ENCODE measurements around the gene SEPHS2. TPM values are rescaled to one million over a fixed set of nuclear protein-coding genes. Genes with fewer than 3 reads are reported as not detected.
A peak's percentile ranks its signal among the peaks of the same experiment; 100 is the strongest.

The SEPHS2 gene
- total RNA-seq, 1 experiment from 2014 or later = 8.4 TPM

GRCh38 chr16:30428055-30428454 lies 17.6 kb downstream of the SEPHS2 start:
- Histone ChIP-seq H3K4me2 (ENCODE audit: low read length) (peak overlapping the region; percentile 96), H3K4me3 (ENCODE audit: low read length) (peak overlapping the region; percentile 87; the same call in 1 of the 2 replicates), H3K9me3 (ENCODE audit: low read length) (no peaks in the 10 kb centered on the region), H2AFZ (ENCODE audit: low read length) (no peak overlapping the region), H3K79me2 (ENCODE audit: low read length) (peaks cover 33% of the 10 kb centered on the region), H3K9me2 (replicated peaks; ENCODE audit: low read length) (no peaks in the 10 kb centered on the region), H3K9ac (ENCODE audit: low read length) (no peak overlapping the region), H3F3A (ENCODE audit: low read length, unreplicated experiment) (no peaks in the 10 kb centered on the region), H3K4me1 (ENCODE audit: insufficient read depth, low read length) (peaks cover 12% of the 10 kb centered on the region; the same call in 1 of the 2 replicates), H4K20me1 (ENCODE audit: low read length) (no peaks in the 10 kb centered on the region), H3K36me3 (ENCODE audit: low read depth, low read length) (peaks cover 10% of the 10 kb centered on the region), H3K27me3 (ENCODE audit: low read length) (no peaks in the 10 kb centered on the region), H3K27ac (ENCODE audit: low read length) (no peak overlapping the region)
- no TSS peak for BruUV-seq (replicated peaks)
- TF ChIP-seq EZH2phosphoT487 (IDR thresholded peaks at IDR 0.05; ENCODE audit: borderline replicate concordance, low read length) (no peak), CTCF (conservative IDR thresholded peaks at IDR 0.05; ENCODE audit: low read depth, low read length) (no peak), EZH2 (IDR thresholded peaks at IDR 0.05; ENCODE audit: low read length, unreplicated experiment) (no peak)
- POLR2A ChIA-PET (ENCODE audit: unreplicated experiment) = no interaction called here
- DNase-seq = no peak
- intact Hi-C loops (cut with micrococcal nuclease) = no loop called here
- ATAC-seq = no peak
- CTCF ChIA-PET = no interaction called here

- BruUV-seq (replicated peaks) = no TSS peak
- no peak overlapping the region for H3K4me3 ChIP-seq (ENCODE audit: low read length)
- H3K9me2 ChIP-seq (replicated peaks; ENCODE audit: low read length) = no peaks in the 10 kb centered on the region
- no peak overlapping the region for H3K9ac ChIP-seq (ENCODE audit: low read length)
- H3K4me1 ChIP-seq (ENCODE audit: insufficient read depth, low read length) = peaks cover 6% of the 10 kb centered on the region; the same call in 1 of the 2 replicates
- H2AFZ ChIP-seq (ENCODE audit: low read length) = no peak overlapping the region
- ChIA-PET CTCF (no interaction called here), POLR2A (ENCODE audit: unreplicated experiment) (no interaction called here)
- H3K36me3 ChIP-seq (ENCODE audit: low read depth, low read length) = no peaks in the 10 kb centered on the region; the same call in 1 of the 2 replicates
- H3K79me2 ChIP-seq (ENCODE audit: low read length) = peaks cover 6% of the 10 kb centered on the region; the same call in 1 of the 2 replicates
- intact Hi-C loops (cut with micrococcal nuclease) = no loop called here
- no peak for ATAC-seq
- no peaks in the 10 kb centered on the region for H4K20me1 ChIP-seq (ENCODE audit: low read length)
- DNase-seq = no peak
- no peak overlapping the region for H3K4me2 ChIP-seq (ENCODE audit: low read length)
- no peaks in the 10 kb centered on the region for H3F3A ChIP-seq (ENCODE audit: low read length, unreplicated experiment)
- no peaks in the 10 kb centered on the region for H3K9me3 ChIP-seq (ENCODE audit: low read length)
- H3K27me3 ChIP-seq (ENCODE audit: low read length) = no peaks in the 10 kb centered on the region
- no peak for TF ChIP-seq EZH2 (IDR thresholded peaks at IDR 0.05; ENCODE audit: low read length, unreplicated experiment)
- TF ChIP-seq EZH2phosphoT487 (IDR thresholded peaks at IDR 0.05; ENCODE audit: borderline replicate concordance, low read length) = no peak
- TF ChIP-seq CTCF (conservative IDR thresholded peaks at IDR 0.05; ENCODE audit: low read depth, low read length) = no peak
- no peak overlapping the region for H3K27ac ChIP-seq (ENCODE audit: low read length)
Observed at GRCh38 chr16:30421010-30421409, 24.7 kb downstream of the SEPHS2 start.

- ChIA-PET CTCF (interaction anchor here (0.8 to 1.0 kb wide), 2 partner anchors 9 to 12 kb away, joined by 4 to 8 read pairs; no protein-coding TSS in a partner anchor), POLR2A (ENCODE audit: unreplicated experiment) (interaction anchor here (0.5 to 0.9 kb wide), 5 partner anchors 14 to 192 kb away, joined by 3 to 18 read pairs (median 4); partner anchors contain the start of genes TBC1D10B, ZNF689 and ZNF764)
- no peaks in the 10 kb centered on the region for H4K20me1 ChIP-seq (ENCODE audit: low read length)
- no peaks in the 10 kb centered on the region for H3F3A ChIP-seq (ENCODE audit: low read length, unreplicated experiment)
- intact Hi-C loops (cut with micrococcal nuclease) = no loop called here
- no peaks in the 10 kb centered on the region for H3K9me3 ChIP-seq (ENCODE audit: low read length)
- peak; percentile 15 for DNase-seq
- TSS peak; percentile 17 for BruUV-seq (replicated peaks)
- no peaks in the 10 kb centered on the region; the same call in 1 of the 2 replicates for H3K36me3 ChIP-seq (ENCODE audit: low read depth, low read length)
- peaks cover 6% of the 10 kb centered on the region; the same call in 1 of the 2 replicates for H3K4me1 ChIP-seq (ENCODE audit: insufficient read depth, low read length)
- ATAC-seq = no peak
- no peaks in the 10 kb centered on the region for H3K79me2 ChIP-seq (ENCODE audit: low read length)
- peak overlapping the region; percentile 84 for H3K4me2 ChIP-seq (ENCODE audit: low read length)
- peak overlapping the region; percentile 68 for H3K4me3 ChIP-seq (ENCODE audit: low read length)
- H3K9ac ChIP-seq (ENCODE audit: low read length) = no peak overlapping the region
- H3K27me3 ChIP-seq (ENCODE audit: low read length) = no peaks in the 10 kb centered on the region
- H3K9me2 ChIP-seq (replicated peaks; ENCODE audit: low read length) = no peaks in the 10 kb centered on the region
- H2AFZ ChIP-seq (ENCODE audit: low read length) = peak overlapping the region; percentile 69; the same call in 1 of the 2 replicates
- TF ChIP-seq EZH2phosphoT487 (IDR thresholded peaks at IDR 0.05; ENCODE audit: borderline replicate concordance, low read length) = no peak
- no peak for TF ChIP-seq EZH2 (IDR thresholded peaks at IDR 0.05; ENCODE audit: low read length, unreplicated experiment)
- no peak for TF ChIP-seq CTCF (conservative IDR thresholded peaks at IDR 0.05; ENCODE audit: low read depth, low read length)
- H3K27ac ChIP-seq (ENCODE audit: low read length) = no peak overlapping the region
Observed at GRCh38 chr16:30418350-30419181, 27.1 kb downstream of the SEPHS2 start.
